Esophagus squamous epithelium (tissue), 4 donors: ENCODE data around the gene RNF150.

Experiments used
- POLR2A ChIP-seq, 4 donors: fragments of 450-650 bp; IDR thresholded peaks; one replicate each; pipeline ENCODE4 v1.6.1; 2017; ENCODE audit warnings: antibody characterized with exemption in 4 of 4, mild to moderate bottlenecking in 4 of 4, moderate library complexity in 3 of 4
- TF ChIP-seq, protein P1 (sequence below), 6 experiments: fragments of 450-650 bp in 4 of 6; fragments of 200-600 bp in 2 of 6; sonication (generic) in 2 of 6; IDR thresholded peaks; one replicate each; pipeline ENCODE4 v1.5.1; 2016 to 2019; ENCODE audit warnings: antibody characterized with exemption in 6 of 6, mild to moderate bottlenecking in 4 of 6, moderate library complexity in 4 of 6

DNA sequence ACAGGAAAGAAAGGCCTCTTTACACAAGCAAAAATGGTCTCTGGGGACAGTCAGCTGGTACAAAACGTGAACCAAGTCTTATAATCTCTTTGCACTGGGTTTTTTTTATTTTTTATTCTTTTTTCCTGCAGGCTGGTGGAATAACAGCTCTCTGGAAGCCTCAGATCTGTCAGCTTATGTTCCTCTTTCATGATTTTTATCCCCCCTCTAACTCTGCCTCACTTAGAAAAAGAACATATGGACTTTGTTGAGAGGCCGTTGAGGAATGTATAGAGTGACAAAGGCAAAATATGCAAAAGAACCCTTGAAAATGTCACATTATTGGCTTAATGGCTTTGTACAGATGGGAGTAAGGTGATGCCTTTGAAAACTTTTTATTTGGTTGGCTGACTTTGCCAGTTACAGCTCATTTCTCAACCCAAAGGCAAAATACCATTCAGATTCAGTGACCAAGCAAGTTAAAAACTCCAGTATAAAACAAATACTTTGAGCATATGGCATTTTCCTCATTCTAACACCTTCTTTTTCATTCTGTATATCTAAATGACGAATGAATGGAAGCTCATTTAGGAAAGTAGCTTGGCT lies 111.1 kb downstream of the RNF150 start:
- TF ChIP-seq, protein P1, sequence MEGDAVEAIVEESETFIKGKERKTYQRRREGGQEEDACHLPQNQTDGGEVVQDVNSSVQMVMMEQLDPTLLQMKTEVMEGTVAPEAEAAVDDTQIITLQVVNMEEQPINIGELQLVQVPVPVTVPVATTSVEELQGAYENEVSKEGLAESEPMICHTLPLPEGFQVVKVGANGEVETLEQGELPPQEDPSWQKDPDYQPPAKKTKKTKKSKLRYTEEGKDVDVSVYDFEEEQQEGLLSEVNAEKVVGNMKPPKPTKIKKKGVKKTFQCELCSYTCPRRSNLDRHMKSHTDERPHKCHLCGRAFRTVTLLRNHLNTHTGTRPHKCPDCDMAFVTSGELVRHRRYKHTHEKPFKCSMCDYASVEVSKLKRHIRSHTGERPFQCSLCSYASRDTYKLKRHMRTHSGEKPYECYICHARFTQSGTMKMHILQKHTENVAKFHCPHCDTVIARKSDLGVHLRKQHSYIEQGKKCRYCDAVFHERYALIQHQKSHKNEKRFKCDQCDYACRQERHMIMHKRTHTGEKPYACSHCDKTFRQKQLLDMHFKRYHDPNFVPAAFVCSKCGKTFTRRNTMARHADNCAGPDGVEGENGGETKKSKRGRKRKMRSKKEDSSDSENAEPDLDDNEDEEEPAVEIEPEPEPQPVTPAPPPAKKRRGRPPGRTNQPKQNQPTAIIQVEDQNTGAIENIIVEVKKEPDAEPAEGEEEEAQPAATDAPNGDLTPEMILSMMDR (IDR thresholded peaks at IDR 0.05): no peak
- TF ChIP-seq POLR2A (IDR thresholded peaks at IDR 0.05): no peak
